Liver (tissue), 3 donors: ENCODE measurements around the gene REPS2.

Experiments
- ATF3 ChIP-seq: IDR thresholded peaks from 2 replicates; pipeline ENCODE4 v1.6.1; 2016; ENCODE audit warnings: antibody characterized with exemption
- CTCF ChIP-seq: fragments of 150-350 bp; IDR thresholded peaks from 2 replicates; pipeline ENCODE4 v1.5.1; 2017; ENCODE audit warnings: improper control_type of control experiment, low read depth, low read length; ENCODE audit not compliant: missing input control
- GABPA ChIP-seq, 2 donors: IDR thresholded peaks in 1 of 2; conservative IDR thresholded peaks in 1 of 2; 2 replicates each; pipeline ENCODE4 v1.6.1; 2016; ENCODE audit warnings: antibody characterized with exemption in 2 of 2, mild to moderate bottlenecking in 1 of 2, moderate library complexity in 1 of 2
- HNF4A ChIP-seq, 2 donors: conservative IDR thresholded peaks; 2 replicates each; pipeline ENCODE4 v1.6.1; 2016; ENCODE audit warnings: antibody characterized with exemption in 2 of 2, mild to moderate bottlenecking in 2 of 2
- JUND ChIP-seq, 2 donors: IDR thresholded peaks; 2 replicates each; pipeline ENCODE4 v1.6.1; 2016; ENCODE audit warnings: antibody characterized with exemption in 2 of 2
- MAX ChIP-seq: IDR thresholded peaks from 2 replicates; pipeline ENCODE4 v1.6.1; 2016; ENCODE audit warnings: antibody characterized with exemption
- RAD21 ChIP-seq, 2 donors: IDR thresholded peaks; 2 replicates each; pipeline ENCODE4 v1.6.1; 2016; ENCODE audit warnings: antibody characterized with exemption in 2 of 2, mild to moderate bottlenecking in 2 of 2
- RXRA ChIP-seq, 2 donors: IDR thresholded peaks; 2 replicates each; pipeline ENCODE4 v1.6.1; 2017 to 2018; ENCODE audit warnings: antibody characterized with exemption in 2 of 2, mild to moderate bottlenecking in 1 of 2
- YY1 ChIP-seq: IDR thresholded peaks from 2 replicates; pipeline ENCODE4 v1.6.1; 2016; ENCODE audit warnings: antibody characterized with exemption, mild to moderate bottlenecking
- ZBTB33 ChIP-seq: IDR thresholded peaks from 2 replicates; pipeline ENCODE4 v1.6.1; 2016; ENCODE audit warnings: antibody characterized with exemption
- donor health status: healthy.
- donor health status: healthy.

GRCh38 chrX:17072301-17072700, 125.8 kb downstream of the REPS2 start:
- TF ChIP-seq YY1 (no peak), MAX (no peak), ATF3 (no peak), JUND (IDR thresholded peaks at IDR 0.05) (no peak), RXRA (IDR thresholded peaks at IDR 0.05) (no peak), CTCF (no peak), RAD21 (IDR thresholded peaks at IDR 0.05) (no peak), GABPA (IDR thresholded peaks at IDR 0.05 in 1 of 2, conservative IDR thresholded peaks at IDR 0.05 in 1 of 2) (no peak), ZBTB33 (no peak), HNF4A (conservative IDR thresholded peaks at IDR 0.05) (no peak)
